GM12878 (cell line): ENCODE data around the gene DENND10. TPM values are rescaled to one million over a fixed set of nuclear protein-coding genes. Genes with fewer than 3 reads are reported as not detected.

ENCODE experiments used
- CUX1 ChIP-seq: IDR thresholded peaks from 2 replicates; pipeline ENCODE4 v1.6.1; 2012; ENCODE audit warnings: improper control_type of control experiment, low read depth, low read length; ENCODE audit not compliant: insufficient replicate concordance
- EGR1 ChIP-seq, 2 experiments: IDR thresholded peaks; 1 replicate in 1 of 2; 2 replicates in 1 of 2; pipeline ENCODE4 v1.6.1; 2011 to 2012; ENCODE audit warnings: low read depth in 2 of 2, low read length in 2 of 2, borderline replicate concordance in 1 of 2, mild to moderate bottlenecking in 1 of 2, moderate library complexity in 1 of 2
- IRF4 ChIP-seq: IDR thresholded peaks from 2 replicates; pipeline ENCODE4 v1.6.1; 2011; ENCODE audit warnings: low read depth, low read length
- NBN ChIP-seq: fragments of 450-650 bp; IDR thresholded peaks from 2 replicates; pipeline ENCODE4 v1.6.1; 2016
- NFYA ChIP-seq: IDR thresholded peaks from 2 replicates; pipeline ENCODE4 v1.6.1; 2011; ENCODE audit warnings: low read depth, mild to moderate bottlenecking, low read length, improper control_type of control experiment, borderline replicate concordance
- SIN3A ChIP-seq: IDR thresholded peaks from 2 replicates; pipeline ENCODE4 v1.6.1; 2012; ENCODE audit warnings: low read depth, low read length, improper control_type of control experiment
- ZNF24 ChIP-seq: fragments of 450-650 bp; IDR thresholded peaks from 2 replicates; pipeline ENCODE4 v1.6.1; 2017; ENCODE audit warnings: antibody characterized with exemption, mild to moderate bottlenecking
- ZNF384 ChIP-seq: IDR thresholded peaks from 2 replicates; pipeline ENCODE4 v1.6.1; 2012; ENCODE audit warnings: low read depth, mild to moderate bottlenecking, low read length, improper control_type of control experiment, borderline replicate concordance
- polyA plus RNA-seq, 11 experiments: library from polyadenylated mRNA; depleted of rRNA in 4 of 11; unstranded in 6 of 11; stranded (reverse) in 5 of 11; fragments of >200 nt; fragmentation: Nextera tagmentation in 4 of 11; fragmentation: Illumina TruSeq in 1 of 11; extraction: Ambion mirVana in 4 of 11; extraction: Trizol in 1 of 11; gene quantifications; 1 replicate in 1 of 11; 2 replicates in 10 of 11; pipeline versions ENCODE4 v1.2.1 to v1.2.3, GENCODE V29; 2011 to 2016; ENCODE audit warnings: inconsistent platforms in 2 of 11, missing spikeins in 2 of 11, low read depth in 1 of 11
- total RNA-seq, 4 experiments: library from RNA; depleted of rRNA in 3 of 4; stranded (reverse); fragments of >200 nt in 3 of 4; fragmentation: Illumina TruSeq in 1 of 4; extraction: Trizol in 1 of 4; gene quantifications; 2 replicates each; pipeline versions ENCODE4 v1.2.1 to v1.2.3, GENCODE V29; 2013 to 2021

DENND10 gene
- total and polyA plus RNA-seq, 10 of the 15 experiments (the other 5 are each of a cell fraction or from before 2014, with no cell fraction given): 21.5 to 39.8 (median 26.2) TPM

- TF ChIP-seq NBN: peak; percentile 96
- 0 out of 2 replicates have a peak, but pooled peaks have one; percentile 50 for TF ChIP-seq ZNF384
- no peak for TF ChIP-seq CUX1
- TF ChIP-seq IRF4: peak; percentile 95
- no peak for TF ChIP-seq SIN3A
- TF ChIP-seq ZNF24: peak; percentile 79
- no peak for TF ChIP-seq EGR1 (IDR thresholded peaks at IDR 0.05; ENCODE audit: borderline replicate concordance in 1 of 2, low read depth in 2 of 2, low read length in 2 of 2)
- no peak for TF ChIP-seq NFYA
Measured at GRCh38 chr10:119120413-119120867, 16.5 kb downstream of the DENND10 start (continued).
